ENCODE data around the gene RXYLT1.
A peak's percentile ranks its signal among the peaks of the same experiment; 100 is the strongest.

The RXYLT1 gene

DNA sequence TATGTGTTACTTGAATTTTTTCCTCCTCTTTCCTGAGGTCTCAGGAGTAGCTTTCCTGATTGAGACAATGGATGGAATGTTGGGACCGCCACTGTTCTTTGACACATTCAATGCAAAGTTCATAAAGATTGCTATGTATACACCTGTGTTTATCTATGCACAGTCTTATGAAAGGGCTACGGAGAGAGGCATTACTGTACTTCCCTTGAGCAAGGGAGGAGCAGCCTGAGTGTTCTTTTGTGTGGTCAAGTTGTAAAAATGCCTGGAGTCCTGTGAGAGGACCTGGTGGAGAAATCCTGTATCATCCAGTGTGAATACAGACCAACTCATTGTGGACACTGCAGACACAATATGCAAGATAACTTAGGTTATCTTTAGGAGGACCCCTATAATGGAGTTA, 66.0 kb downstream of the RXYLT1 start:
- Histone ChIP-seq H3K9ac (no peak overlapping the region), H3K4me3 (ENCODE audit: low read depth, low read length) (peak overlapping the region; percentile 87), H3K79me2 (peaks cover 34% of the 10 kb centered on the region), H3K27me3 (ENCODE audit: control insufficient read depth, insufficient read depth, low read length) (no peaks in the 10 kb centered on the region), H3K4me1 (peaks cover 9% of the 10 kb centered on the region), H3K36me3 (ENCODE audit: control insufficient read depth, insufficient read depth, low read length) (no peaks in the 10 kb centered on the region), H3K27ac (peak overlapping the region; percentile 82), H2AFZ (no peak overlapping the region), H3K4me2 (ENCODE audit: low read length) (peak overlapping the region; percentile 60), H3K9me3 (ENCODE audit: control insufficient read depth, low read length) (no peaks in the 10 kb centered on the region)
- TF ChIP-seq, protein P1, sequence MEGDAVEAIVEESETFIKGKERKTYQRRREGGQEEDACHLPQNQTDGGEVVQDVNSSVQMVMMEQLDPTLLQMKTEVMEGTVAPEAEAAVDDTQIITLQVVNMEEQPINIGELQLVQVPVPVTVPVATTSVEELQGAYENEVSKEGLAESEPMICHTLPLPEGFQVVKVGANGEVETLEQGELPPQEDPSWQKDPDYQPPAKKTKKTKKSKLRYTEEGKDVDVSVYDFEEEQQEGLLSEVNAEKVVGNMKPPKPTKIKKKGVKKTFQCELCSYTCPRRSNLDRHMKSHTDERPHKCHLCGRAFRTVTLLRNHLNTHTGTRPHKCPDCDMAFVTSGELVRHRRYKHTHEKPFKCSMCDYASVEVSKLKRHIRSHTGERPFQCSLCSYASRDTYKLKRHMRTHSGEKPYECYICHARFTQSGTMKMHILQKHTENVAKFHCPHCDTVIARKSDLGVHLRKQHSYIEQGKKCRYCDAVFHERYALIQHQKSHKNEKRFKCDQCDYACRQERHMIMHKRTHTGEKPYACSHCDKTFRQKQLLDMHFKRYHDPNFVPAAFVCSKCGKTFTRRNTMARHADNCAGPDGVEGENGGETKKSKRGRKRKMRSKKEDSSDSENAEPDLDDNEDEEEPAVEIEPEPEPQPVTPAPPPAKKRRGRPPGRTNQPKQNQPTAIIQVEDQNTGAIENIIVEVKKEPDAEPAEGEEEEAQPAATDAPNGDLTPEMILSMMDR (IDR thresholded peaks at IDR 0.05), result no peak

DNA sequence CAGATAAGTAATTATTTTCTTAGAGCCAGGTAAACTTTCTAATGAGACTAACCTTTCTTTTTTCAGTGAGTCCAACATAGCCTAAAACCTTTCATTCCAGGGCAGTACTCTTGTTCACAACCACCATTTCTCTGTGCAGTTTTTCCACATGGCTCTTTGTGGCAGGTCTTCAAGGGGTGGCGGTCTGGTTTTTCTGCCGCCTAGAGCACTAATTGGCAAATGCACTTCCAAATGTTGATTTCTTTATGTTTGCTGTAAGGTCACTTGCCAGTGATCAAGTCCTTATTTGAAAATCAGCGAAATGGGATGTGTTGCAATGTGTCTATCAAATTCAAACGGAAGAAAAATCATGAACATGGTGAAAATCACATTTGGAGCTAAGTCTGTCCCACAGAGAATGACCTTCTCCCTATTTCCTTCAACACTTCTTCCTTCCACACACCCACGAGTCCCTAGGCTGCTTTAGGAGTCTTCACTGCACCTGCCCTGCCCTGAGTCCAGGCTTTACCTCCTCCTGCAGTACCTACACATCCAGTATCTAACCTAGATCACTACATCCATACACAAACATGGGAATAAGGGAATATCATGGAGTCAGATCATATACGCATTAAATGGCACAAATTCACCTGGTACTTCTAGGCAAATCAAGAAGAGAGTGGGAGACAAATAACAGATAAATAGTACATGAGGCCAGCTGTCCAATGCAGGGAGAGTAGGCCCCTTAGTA, 66.7 kb downstream of the RXYLT1 start:
- Histone ChIP-seq H3K9me3 (ENCODE audit: control insufficient read depth, low read length) (no peaks in the 10 kb centered on the region), H3K9ac (no peak overlapping the region), H3K27ac (peak overlapping the region; percentile 82), H3K4me2 (ENCODE audit: low read length) (peak overlapping the region; percentile 60), H3K4me3 (ENCODE audit: low read depth, low read length) (peak overlapping the region; percentile 87), H3K36me3 (ENCODE audit: control insufficient read depth, insufficient read depth, low read length) (no peaks in the 10 kb centered on the region), H2AFZ (peak overlapping the region; percentile 6), H3K4me1 (peaks cover 9% of the 10 kb centered on the region), H3K27me3 (ENCODE audit: control insufficient read depth, insufficient read depth, low read length) (no peaks in the 10 kb centered on the region), H3K79me2 (peaks cover 39% of the 10 kb centered on the region)
- TF ChIP-seq, protein P1 (IDR thresholded peaks at IDR 0.05), result no peak

DNA sequence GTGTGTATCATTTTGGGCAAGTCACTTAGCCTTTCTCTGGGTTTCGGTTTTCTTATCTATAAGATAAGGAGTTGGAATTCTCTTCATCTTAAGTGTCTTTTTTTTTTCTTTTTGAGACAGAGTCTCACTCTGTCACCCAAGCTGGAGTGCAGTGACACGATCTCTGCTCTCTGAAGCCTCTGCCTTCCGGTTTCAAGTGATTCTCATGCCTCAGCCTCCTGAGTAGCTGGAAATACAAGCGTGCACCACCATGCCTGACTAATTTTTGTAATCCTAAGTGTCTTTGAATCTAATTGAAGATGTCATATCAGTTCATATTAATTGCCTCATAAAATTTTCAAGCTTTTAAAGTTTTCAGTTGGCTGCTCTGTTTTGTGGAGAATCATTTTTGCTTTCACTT, 68.7 kb downstream of the RXYLT1 start:
- TF ChIP-seq, protein P1 (IDR thresholded peaks at IDR 0.05), result no peak
- peaks cover 9% of the 10 kb centered on the region for H3K4me1 ChIP-seq
- peak overlapping the region; percentile 1 for H3K4me2 ChIP-seq (ENCODE audit: low read length)
- H3K36me3 ChIP-seq (ENCODE audit: control insufficient read depth, insufficient read depth, low read length), result no peaks in the 10 kb centered on the region
- H3K79me2 ChIP-seq, result peaks cover 57% of the 10 kb centered on the region
- H3K9ac ChIP-seq, result no peak overlapping the region
- H3K4me3 ChIP-seq (ENCODE audit: low read depth, low read length), result no peak overlapping the region
- H2AFZ ChIP-seq, result peak overlapping the region; percentile 2
- no peak overlapping the region for H3K27ac ChIP-seq
- no peaks in the 10 kb centered on the region for H3K9me3 ChIP-seq (ENCODE audit: control insufficient read depth, low read length)
- no peaks in the 10 kb centered on the region for H3K27me3 ChIP-seq (ENCODE audit: control insufficient read depth, insufficient read depth, low read length)

DNA sequence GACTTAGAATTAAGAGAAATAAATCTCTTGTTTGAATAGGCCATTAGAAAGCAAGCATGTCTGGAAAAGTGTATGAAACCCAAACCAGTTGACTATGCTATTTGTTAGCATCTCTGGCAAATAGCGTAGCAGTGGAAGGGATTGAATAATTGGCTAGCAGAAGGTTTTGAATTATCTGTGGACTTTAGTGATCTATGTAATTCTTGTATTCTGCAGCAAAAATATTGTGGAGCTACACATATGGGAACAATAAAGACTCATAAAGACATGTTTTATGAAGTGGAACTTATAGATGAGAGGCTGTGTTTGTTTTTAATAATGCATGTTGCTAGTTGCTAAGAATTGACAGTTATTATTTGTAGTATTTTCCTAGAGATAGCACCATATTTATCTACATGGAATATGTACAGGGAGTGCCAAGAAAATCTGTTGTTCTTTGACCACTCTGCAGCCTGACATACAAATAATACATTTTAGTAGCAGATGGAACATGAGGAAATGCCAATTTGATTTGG, 69.5 kb downstream of the RXYLT1 start:
- no peak overlapping the region for H3K4me3 ChIP-seq (ENCODE audit: low read depth, low read length)
- H3K4me2 ChIP-seq (ENCODE audit: low read length), result no peak overlapping the region
- H2AFZ ChIP-seq, result no peak overlapping the region
- peaks cover 9% of the 10 kb centered on the region for H3K4me1 ChIP-seq
- TF ChIP-seq, protein P1 (IDR thresholded peaks at IDR 0.05), result no peak
- no peak overlapping the region for H3K27ac ChIP-seq
- peaks cover 62% of the 10 kb centered on the region for H3K79me2 ChIP-seq
- no peaks in the 10 kb centered on the region for H3K9me3 ChIP-seq (ENCODE audit: control insufficient read depth, low read length)
- no peaks in the 10 kb centered on the region for H3K27me3 ChIP-seq (ENCODE audit: control insufficient read depth, insufficient read depth, low read length)
- no peak overlapping the region for H3K9ac ChIP-seq
- H3K36me3 ChIP-seq (ENCODE audit: control insufficient read depth, insufficient read depth, low read length), result no peaks in the 10 kb centered on the region

DNA sequence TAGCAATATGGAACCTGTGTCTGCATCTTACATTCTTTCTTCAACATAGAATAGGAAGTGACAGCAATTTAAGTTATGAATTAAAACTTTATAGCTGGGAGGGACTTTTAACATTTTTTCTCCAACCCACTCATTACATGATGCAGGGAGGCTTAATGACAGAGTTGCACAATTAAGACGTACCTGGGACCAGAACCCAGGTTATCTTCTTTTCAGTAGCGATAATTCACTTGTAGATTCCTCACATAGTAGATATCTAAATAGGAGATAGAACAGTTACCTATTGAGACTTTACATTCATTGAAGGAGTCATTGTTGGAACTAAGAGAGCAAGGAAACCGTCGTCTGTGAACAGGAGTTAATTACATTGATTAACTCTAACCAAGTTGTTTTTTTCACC, 69.9 kb downstream of the RXYLT1 start:
- no peak overlapping the region for H3K9ac ChIP-seq
- TF ChIP-seq, protein P1 (IDR thresholded peaks at IDR 0.05), result no peak
- peaks cover 9% of the 10 kb centered on the region for H3K4me1 ChIP-seq
- H3K79me2 ChIP-seq, result peaks cover 63% of the 10 kb centered on the region
- H3K36me3 ChIP-seq (ENCODE audit: control insufficient read depth, insufficient read depth, low read length), result no peaks in the 10 kb centered on the region
- no peak overlapping the region for H2AFZ ChIP-seq
- H3K4me2 ChIP-seq (ENCODE audit: low read length), result no peak overlapping the region
- H3K27ac ChIP-seq, result no peak overlapping the region
- H3K27me3 ChIP-seq (ENCODE audit: control insufficient read depth, insufficient read depth, low read length), result no peaks in the 10 kb centered on the region
- H3K9me3 ChIP-seq (ENCODE audit: control insufficient read depth, low read length), result no peaks in the 10 kb centered on the region
- H3K4me3 ChIP-seq (ENCODE audit: low read depth, low read length), result no peak overlapping the region
